Jurkat, Clone E6-1 (cell line): ENCODE data around the gene DNAJC10.
"Not testable (repeated sequence)": the region's sequence is repeated elsewhere in the genome, so short reads cannot be mapped to it uniquely, and the experiment has no call there.

Source experiments
- DNase-seq: peaks from one replicate; pipeline ENCODE4 v3.0.0-alpha.2; 2011; ENCODE audit warnings: low read depth, low spot score
- H3K4me3 ChIP-seq: 2 replicates; pipeline ENCODE4 v1.5.1; 2011; ENCODE audit warnings: mild to moderate bottlenecking, low read length, control low read depth, moderate library complexity

The DNAJC10 gene

DNA sequence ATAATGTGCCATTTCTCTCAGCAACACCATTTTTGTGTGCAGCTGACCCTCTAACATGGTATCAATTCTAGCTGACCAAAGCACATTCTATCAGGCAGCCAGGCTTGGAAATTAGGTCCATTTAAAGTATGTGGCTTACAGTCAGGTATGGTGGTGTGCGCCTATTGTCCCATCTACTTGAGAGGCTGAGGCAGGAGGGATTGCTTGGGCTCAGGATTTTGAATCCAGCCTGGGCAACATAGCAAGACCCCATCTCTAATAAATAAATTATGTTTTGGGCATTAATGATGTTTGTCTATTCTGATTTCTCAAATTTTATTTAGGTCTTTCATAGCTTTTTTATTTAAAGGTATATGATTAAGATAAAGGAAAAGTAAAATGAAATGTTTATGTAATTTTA, 63.3 kb downstream of the DNAJC10 start:
- H3K4me3 ChIP-seq = no peak overlapping the region
- no peak for DNase-seq

DNA sequence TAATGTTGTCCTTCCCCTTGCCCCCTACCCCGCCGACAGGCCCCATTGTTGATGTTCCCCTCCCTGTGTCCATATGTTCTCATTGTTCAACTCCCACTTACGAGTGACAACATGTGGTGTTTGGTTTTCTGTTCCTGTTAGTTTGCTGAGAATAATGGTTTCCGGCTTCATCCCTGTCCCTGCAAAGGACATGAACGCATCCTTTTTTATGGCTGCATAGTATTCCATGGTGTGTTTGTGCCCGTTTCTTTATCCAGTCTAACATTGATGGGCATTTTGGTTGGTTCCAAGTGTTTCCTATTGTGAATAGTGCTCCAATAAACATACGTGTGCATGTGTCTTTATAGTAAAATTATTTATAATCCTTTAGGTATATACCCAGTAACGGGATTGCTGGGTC, 65.0 kb downstream of the DNAJC10 start:
- H3K4me3 ChIP-seq, DNase-seq: not testable (repeated sequence)

DNA sequence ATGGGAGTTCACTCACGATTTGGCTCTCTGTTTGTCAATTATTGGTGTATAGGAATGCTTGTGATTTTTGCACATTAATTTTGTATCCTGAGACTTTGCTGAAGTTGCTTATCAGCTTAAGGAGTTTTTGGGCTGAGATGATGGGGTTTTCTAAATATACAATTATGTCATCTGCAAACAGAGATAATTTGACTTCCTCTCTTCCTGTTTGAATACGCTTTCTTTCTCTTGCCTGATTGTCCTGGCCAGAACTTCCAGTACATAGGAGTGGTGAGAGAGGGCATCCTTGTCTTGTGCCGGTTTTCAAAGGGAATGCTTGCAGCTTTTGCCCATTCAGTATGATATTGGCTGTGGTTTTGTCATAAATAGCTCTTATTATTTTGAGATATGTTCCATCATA, 66.6 kb downstream of the DNAJC10 start:
- not testable (repeated sequence) for DNase-seq

DNA sequence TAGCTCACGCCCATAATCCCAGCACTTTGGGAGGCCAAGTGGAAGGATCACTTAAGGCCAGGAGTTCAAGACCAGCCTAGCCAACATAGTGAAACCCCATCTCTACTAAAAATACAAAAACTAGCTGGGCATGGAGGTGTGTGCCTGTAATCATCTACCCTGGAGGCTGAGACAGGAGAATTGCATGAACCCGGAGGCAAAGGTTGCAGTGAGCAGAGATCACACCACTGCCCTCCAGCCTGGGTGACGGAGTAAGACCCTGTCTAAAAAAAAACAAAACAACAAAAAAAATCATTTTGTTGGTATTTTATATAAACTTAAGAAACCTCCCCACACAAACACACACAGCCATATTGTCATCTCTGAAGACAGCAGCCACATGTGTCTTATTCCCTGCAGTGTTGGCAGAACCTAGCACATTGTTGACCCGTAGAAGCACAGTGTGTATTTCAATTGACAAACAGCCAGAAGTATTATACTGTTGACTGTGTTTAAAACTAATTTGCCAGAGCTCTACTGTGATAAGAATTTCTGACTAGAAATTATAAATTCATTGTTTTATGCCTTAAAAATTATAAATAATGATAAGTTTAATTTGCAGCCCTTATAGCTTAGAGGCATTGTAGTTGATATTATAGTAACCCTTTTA, 68.1 kb downstream of the DNAJC10 start:
- no peak overlapping the region for H3K4me3 ChIP-seq
- no peak for DNase-seq

More for the DNA sequence above, 66.6 kb downstream of the DNAJC10 start:
- not testable (repeated sequence) for H3K4me3 ChIP-seq

DNA sequence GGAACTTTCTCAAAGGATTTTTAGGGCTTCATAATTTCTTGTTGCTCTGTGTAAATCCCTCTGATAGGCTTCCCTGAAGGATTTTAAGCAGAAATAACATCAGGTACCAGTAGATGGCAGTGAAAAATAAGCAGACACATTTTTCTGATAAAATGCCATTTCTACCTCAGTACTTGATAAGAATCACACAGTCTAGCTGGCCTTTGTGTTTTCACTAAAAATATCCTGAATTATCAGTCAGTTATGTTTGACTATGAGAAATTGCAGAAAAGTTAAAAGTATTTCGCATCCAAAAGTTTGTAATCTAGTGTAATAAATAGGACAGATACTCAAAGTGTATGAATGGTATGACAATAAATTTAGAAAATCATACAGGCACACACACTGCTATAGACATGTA, 68.7 kb downstream of the DNAJC10 start:
- no peak overlapping the region for H3K4me3 ChIP-seq
- peak; percentile 22 for DNase-seq

DNA sequence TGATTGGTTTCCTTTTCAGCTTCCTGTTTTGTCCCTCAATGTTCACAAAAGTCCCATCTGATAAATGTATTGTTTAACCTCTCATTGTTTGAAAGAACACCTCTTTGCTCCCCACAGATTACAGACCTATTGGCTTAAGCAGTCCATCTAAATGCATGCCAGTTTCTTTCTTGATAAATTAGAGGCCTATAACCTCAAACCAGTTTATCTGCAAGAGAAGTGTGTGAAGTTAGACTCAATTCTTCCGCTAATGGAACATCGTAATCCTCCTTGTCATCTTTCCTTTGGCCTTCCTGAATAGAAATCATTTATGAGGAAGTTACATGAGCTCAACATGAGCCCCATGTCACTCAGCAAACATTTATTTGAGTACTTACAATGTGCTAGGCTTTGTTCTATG, 76.4 kb downstream of the DNAJC10 start:
- no peak for DNase-seq
- H3K4me3 ChIP-seq = no peak overlapping the region

DNA sequence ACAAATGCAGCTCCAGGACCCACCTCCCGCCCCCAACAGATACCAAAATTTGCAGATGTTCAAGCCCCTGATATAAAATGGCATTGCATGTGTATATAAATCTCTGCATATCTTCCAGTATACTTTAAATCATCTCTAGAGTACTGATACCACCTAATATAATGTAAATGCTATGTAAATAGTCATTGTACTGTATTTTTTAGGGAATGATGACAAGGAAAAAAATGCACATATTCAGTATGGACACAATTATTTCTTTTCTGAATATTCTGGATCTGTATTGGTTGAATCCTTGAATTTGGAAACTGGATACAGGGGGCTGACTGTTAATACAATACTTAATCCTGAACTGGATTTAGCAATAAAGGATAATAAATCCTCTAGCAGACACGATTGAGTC, 82.7 kb downstream of the DNAJC10 start:
- no peak overlapping the region for H3K4me3 ChIP-seq

DNA sequence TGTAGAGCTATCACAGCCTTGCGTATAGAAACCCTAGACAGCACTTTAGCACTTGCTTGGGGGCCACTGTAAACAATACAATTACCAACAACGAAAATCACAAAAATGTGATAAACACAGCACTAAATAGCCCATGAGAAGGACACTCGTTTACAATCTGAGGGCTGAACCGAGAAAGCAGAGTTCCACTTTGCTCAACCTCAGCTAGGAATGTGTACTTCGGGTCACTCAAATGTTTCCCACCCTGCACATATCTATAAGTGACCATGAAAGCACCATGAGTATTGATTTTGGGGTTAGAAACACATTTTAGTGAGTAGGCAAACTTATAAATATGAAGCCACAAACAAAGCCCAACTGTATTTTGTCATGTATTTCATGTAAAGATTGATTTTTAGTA, 88.1 kb downstream of the DNAJC10 start:
- H3K4me3 ChIP-seq = no peak overlapping the region
- DNase-seq = no peak

More for the DNA sequence above, 82.7 kb downstream of the DNAJC10 start:
- DNase-seq = no peak

DNA sequence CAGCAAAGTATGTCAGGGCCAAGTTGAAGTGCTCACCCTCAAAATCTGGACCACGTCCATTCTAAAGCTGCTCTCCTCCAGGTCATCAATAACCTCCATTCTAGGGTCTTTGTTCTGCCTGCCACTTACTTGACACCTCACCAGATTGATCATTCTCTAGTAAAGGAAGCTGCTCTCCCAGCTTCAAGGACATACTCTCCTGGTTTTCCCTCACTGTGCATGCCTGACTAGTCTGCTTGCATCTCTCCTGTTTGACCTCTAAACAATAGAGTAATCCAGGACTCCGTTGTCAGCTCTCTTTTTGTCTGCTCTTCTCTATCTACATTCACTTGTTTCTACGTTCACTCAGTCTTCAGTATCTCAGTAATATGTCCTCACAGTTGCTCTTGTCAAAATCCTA, 91.3 kb downstream of the DNAJC10 start:
- H3K4me3 ChIP-seq = no peak overlapping the region
- no peak for DNase-seq

DNA sequence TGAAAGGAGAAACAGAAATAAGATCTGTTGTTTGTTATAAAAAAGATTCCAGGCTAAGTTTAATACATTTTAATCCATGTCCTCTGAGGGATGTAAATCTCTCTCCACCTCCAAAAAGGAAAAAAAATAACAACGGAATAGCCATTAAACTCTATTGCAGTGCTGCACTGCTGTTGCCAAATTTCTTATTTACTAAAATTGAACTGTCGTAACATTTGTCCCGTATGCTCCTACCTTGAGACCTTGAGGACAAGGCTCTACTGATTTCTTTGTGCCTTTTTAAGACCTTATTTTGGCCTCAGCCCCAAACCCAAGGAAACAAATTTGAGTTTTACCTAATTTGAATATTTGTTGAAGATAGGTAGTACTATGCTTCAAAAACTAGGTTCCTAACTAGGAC, 94.0 kb downstream of the DNAJC10 start:
- DNase-seq = no peak
- no peak overlapping the region for H3K4me3 ChIP-seq

DNA sequence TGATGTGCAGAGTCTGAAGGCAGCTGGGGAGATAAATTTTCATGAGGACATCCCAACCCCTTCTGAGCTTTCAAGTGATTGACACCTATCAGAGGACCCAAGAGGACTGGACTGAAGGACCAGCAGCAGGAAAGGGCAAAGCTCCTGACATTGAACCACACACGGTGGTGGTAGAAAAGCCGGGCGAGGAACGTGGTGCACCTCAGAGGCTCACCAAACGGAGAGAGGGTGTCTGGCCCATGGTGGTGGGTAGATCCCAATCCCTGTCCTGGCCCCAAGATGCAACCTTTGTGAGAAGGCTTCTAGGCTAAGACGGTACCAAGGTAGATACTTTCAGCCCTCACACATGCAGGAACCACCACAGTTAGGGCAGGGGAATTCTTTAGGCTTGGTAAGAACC, 98.3 kb downstream of the DNAJC10 start:
- no peak overlapping the region for H3K4me3 ChIP-seq
- DNase-seq = no peak

DNA sequence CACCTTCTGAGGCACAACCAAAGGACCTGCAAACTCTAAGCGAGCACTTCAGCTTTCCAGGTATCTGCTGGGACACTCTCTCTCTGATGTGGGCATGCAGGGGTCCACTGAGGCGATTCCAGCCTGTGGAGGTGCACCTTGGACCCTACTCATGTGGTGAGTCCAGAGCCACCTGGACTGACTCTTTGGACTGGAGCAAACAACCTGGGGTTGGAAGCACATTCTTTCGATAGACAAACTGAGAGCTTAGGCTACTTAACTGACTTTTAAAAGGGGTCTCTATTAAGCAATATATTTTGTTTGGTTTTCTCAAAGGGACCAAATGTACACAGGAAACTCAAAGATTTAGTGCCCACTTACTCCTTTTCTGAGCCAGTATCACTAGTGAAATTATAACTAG, 98.7 kb downstream of the DNAJC10 start:
- no peak for DNase-seq
- no peak overlapping the region for H3K4me3 ChIP-seq

DNA sequence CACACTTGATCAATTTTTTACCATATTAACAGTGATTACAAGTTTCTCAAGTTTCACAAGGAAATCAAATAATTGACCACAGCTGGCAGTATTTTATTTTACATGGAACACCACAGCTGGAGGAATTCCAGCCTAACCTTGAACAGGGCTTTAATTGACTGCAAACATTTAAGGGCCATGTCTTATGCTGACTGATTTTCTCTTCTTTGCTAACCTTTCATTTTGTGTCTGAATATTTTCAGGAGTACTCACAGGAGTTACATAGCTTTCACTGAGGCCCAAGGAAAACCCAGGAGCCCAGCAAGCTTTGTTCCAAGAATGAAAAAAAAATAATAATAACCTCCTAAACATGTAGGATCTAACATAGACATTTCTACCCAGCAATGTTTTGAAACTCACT, 100.8 kb downstream of the DNAJC10 start:
- no peak overlapping the region for H3K4me3 ChIP-seq
- DNase-seq = no peak

DNA sequence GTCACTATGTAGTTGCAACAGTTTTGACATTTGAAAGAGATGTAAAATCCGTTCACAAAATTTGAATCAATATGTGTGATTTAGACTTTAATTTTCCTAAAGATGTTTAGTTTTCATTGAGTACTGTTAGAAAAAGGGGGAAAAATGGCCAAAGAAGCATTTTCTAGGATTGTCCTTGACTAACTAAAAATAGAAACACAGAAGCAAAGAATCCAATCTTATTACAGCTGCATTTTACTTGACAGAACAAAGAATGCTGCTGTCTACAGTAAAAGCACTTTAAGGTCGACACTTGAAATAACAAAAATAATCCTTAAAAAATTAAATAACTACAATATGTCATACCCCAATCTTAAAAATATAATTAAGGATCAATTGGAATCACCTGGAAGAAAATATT, 101.5 kb downstream of the DNAJC10 start:
- no peak for DNase-seq
- H3K4me3 ChIP-seq = no peak overlapping the region

DNA sequence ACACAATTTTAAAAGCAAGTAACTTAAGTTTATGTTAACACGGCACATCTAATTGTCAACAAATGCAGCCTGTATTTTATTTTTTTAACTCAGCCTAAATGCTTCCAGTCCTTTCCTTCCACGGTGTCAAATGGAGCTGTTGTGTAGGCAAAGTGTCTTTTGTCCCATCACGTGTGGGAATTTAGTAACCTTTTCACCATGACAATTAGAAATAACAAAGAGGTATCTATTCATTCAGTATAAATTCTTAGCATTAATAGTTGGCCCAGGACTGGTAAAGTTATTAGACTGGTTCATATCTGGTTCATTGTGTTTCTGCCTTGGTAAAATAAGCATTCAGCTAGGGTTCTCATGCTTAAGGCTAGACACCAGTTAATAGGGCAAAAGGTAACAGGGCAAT, 102.4 kb downstream of the DNAJC10 start:
- no peak overlapping the region for H3K4me3 ChIP-seq
- DNase-seq = no peak

DNA sequence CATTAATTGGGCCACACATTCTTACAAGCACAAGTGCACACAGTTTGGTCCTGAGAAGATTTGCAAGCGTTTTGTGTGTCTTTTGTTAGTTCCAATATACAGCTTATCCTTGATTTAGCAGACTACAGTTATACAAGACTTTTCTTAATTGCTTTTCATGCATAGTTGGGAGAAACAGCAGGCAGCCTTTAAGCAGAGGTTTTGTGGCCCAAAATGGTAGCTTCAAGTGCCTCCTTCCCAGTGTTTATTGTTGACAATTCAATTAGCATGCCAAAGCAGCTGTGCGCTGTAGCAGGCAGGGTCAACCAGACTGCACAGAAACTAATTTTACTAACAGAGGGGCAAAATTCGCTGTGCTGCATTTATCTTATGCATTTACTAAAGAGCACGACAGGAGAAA, 102.9 kb downstream of the DNAJC10 start:
- no peak for DNase-seq
- H3K4me3 ChIP-seq = no peak overlapping the region

DNA sequence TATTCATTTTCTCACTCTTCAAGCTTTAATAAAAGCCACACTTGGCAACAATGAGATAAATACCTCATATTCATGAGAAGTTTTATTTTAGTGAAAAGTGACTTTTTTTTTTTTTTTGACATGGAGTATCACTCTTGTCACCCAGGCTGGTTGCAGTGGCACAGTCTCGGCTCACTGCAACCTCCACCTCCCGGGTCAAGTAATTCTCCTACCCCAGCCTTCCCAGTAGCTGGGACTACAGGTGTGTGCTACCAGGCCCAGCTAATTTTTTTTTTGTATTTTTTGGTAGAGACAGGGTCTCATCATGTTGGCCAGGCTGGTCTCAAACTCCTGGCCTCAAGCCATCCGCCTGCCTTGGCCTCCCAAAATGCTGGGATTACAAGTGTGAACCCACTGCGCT, 103.4 kb downstream of the DNAJC10 start:
- H3K4me3 ChIP-seq = no peak overlapping the region
- no peak for DNase-seq

DNA sequence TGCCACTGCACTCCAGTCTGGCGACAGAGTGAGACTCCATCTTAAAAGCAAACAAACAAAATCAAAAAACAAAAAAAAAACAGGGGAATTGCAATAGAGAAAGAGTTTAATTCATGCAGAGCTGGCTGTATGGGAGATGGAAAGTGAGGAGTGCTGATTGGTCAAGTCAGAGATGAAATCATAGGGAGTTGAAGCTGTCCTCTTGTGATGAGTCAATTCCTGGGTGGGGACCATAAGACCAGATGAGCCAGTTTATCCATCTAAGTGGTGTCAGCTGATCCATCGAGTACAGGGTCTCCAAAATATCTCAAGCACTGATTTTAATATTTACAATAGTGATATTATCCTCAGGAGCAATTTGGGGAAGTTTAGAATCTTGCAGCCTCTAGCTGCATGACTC, 105.1 kb downstream of the DNAJC10 start:
- DNase-seq = no peak

DNA sequence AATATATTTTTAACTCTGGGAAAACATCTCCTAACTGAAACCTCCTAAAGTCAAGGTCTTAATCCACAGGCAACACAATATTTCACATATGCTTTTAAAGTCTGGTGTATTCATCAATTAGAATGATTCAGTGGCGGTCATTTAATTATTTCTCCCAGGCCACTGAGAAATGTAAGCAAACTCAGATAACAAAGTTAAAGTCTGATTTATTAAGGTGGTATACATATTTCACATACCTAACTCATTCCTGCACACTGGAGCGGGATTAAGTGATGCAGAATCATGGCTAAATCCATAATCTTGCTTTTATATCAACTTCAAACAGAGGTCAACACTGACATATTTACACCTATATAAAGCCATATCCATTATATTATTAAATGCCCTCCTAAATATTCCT, 106.7 kb downstream of the DNAJC10 start:
- no peak overlapping the region for H3K4me3 ChIP-seq
- no peak for DNase-seq

More for the DNA sequence above, 105.1 kb downstream of the DNAJC10 start:
- no peak overlapping the region for H3K4me3 ChIP-seq

DNA sequence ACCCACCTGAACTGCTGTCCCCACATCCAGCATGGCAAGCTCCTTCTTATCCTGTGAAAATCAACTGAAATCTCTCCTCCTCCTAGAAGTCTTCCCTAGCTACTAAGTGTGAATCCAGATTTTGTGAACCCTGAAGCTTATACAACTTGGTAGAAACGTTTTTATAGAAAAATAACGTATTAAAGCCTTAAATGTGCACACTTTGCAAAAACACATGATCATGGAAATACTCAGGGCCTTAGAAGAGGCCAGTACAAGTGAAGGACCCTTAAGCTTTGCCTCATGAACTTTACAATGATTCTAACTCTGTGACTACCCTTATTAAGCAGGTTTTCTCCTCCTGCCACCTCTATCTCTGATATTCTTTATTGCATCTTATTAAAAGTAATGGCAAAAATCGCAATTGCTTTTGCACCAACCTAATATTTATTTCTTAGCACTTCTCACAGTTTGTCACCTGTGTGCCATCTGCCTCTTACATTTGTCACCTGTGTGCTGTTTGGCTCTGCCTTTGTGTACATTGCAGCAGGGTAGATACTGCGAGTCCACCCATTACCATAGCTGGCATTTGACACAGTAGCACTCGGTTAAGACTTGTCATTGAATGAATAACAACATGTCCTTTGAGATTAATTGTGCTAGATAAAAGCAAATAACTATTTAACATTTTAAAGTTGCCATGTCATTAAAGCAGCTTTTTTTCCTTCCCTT, 108.2 kb downstream of the DNAJC10 start:
- no peak overlapping the region for H3K4me3 ChIP-seq
- no peak for DNase-seq

DNA sequence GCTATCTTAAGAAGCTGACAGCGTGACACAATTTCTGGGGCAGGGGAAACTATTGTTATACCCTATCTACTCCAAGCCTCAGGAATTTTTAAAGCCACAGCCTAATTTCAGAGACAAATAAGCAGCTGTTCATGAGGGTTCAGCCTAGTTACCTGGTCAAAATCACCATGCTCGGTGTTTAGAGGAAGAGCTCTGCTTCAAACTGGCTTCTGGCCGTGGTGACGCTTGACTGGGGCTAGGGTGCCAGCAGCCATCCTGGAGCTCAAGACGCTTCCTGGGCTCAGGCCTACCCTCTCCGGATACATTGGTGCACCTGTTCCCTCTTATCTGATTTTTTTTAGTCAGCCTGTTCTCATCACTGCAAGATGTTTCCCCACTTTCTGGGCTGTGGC, 108.7 kb downstream of the DNAJC10 start:
- no peak overlapping the region for H3K4me3 ChIP-seq
- peak; percentile 10 for DNase-seq
